DOHH2 (cell line): ENCODE measurements around the gene CAMTA1.

ENCODE experiments used
- H3F3A ChIP-seq: fragments of 200-600 bp; sonication (generic), shearing (Covaris generic); 2 replicates; pipeline ENCODE4 v1.6.0; 2016; ENCODE audit warnings: antibody characterized with exemption, mild to moderate bottlenecking; ENCODE audit not compliant: control insufficient read depth, insufficient read depth
- H3K27ac ChIP-seq: fragments of 200-600 bp; sonication (generic); 2 replicates; pipeline ENCODE4 v1.5.1; 2014; ENCODE audit warnings: low read depth, mild to moderate bottlenecking, low read length, moderate library complexity
- H3K27me3 ChIP-seq: fragments of 200-600 bp; sonication (generic); 2 replicates; pipeline ENCODE4 v1.6.1; 2014; ENCODE audit warnings: mild to moderate bottlenecking, low read length, mixed read lengths; ENCODE audit not compliant: control insufficient read depth
- H3K36me3 ChIP-seq: fragments of 200-600 bp; sonication (generic); 2 replicates; pipeline ENCODE4 v1.6.1; 2014; ENCODE audit warnings: mild to moderate bottlenecking, low read length, moderate library complexity, mixed read lengths; ENCODE audit not compliant: control insufficient read depth
- H3K4me1 ChIP-seq: fragments of 200-600 bp; sonication (generic); 2 replicates; pipeline ENCODE4 v1.6.1; 2014; ENCODE audit warnings: mild to moderate bottlenecking, low read length, mixed read lengths; ENCODE audit not compliant: control insufficient read depth
- H3K4me2 ChIP-seq: fragments of 200-600 bp; sonication (generic); 2 replicates; pipeline ENCODE4 v1.6.0; 2014; ENCODE audit warnings: mild to moderate bottlenecking, low read length, moderate library complexity
- H3K4me3 ChIP-seq: fragments of 200-600 bp; sonication (generic); 2 replicates; pipeline ENCODE4 v1.5.1; 2014; ENCODE audit warnings: mild to moderate bottlenecking, low read length, mixed read lengths
- H3K79me2 ChIP-seq: fragments of 200-600 bp; sonication (generic); 2 replicates; pipeline ENCODE4 v1.6.1; 2014; ENCODE audit warnings: mild to moderate bottlenecking, low read length, mixed read lengths; ENCODE audit not compliant: control insufficient read depth
- H3K9me2 ChIP-seq: fragments of 200-600 bp; sonication (generic); replicated peaks from 2 replicates; pipeline ENCODE4 v1.6.1; 2014; ENCODE audit warnings: mild to moderate bottlenecking, low read length, mixed read lengths; ENCODE audit not compliant: control insufficient read depth
- H3K9me3 ChIP-seq: fragments of 200-600 bp; sonication (generic); 2 replicates; pipeline ENCODE4 v1.6.1; 2014; ENCODE audit warnings: antibody characterized with exemption, low read length, mixed read lengths; ENCODE audit not compliant: control insufficient read depth, insufficient read depth
- H4K20me1 ChIP-seq: fragments of 200-600 bp; sonication (generic); 2 replicates; pipeline ENCODE4 v1.6.0; 2014; ENCODE audit warnings: low read depth, mild to moderate bottlenecking, antibody characterized with exemption, low read length, moderate library complexity; ENCODE audit not compliant: control insufficient read depth, insufficient read depth
- CTCF ChIP-seq: fragments of 200-600 bp; sonication (generic); IDR thresholded peaks from one replicate; pipeline ENCODE4 v1.5.1; 2014; ENCODE audit warnings: antibody characterized with exemption, mild to moderate bottlenecking, low read depth, low read length; ENCODE audit not compliant: poor library complexity, severe bottlenecking
- EZH2phosphoT487 ChIP-seq: fragments of 200-600 bp; sonication (generic); IDR thresholded peaks from 2 replicates; pipeline ENCODE4 v1.6.1; 2017; ENCODE audit warnings: borderline replicate concordance, mild to moderate bottlenecking, antibody characterized with exemption, low read length, moderate library complexity, mixed read lengths

Gene CAMTA1

GRCh38 chr1:7540816-7541215 is 755.6 kb downstream of the CAMTA1 start:
- Histone ChIP-seq H3K4me1 (no peaks in the 10 kb centered on the region), H3K36me3 (no peaks in the 10 kb centered on the region), H3K9me2 (no peaks in the 10 kb centered on the region), H3K27me3 (no peaks in the 10 kb centered on the region), H3K27ac (no peak overlapping the region), H3F3A (no peaks in the 10 kb centered on the region), H3K9me3 (no peaks in the 10 kb centered on the region), H3K4me3 (no peak overlapping the region), H3K4me2 (no peak overlapping the region), H4K20me1 (no peaks in the 10 kb centered on the region), H3K79me2 (no peaks in the 10 kb centered on the region)
- no peak for TF ChIP-seq CTCF
- TF ChIP-seq EZH2phosphoT487, result no peak

- Histone ChIP-seq H3K9me2 (no peaks in the 10 kb centered on the region), H3K9me3 (no peaks in the 10 kb centered on the region), H3K79me2 (no peaks in the 10 kb centered on the region), H3K27ac (no peak overlapping the region), H3K4me3 (no peak overlapping the region), H3K36me3 (no peaks in the 10 kb centered on the region), H4K20me1 (no peaks in the 10 kb centered on the region), H3K4me1 (no peaks in the 10 kb centered on the region), H3F3A (no peaks in the 10 kb centered on the region), H3K27me3 (no peaks in the 10 kb centered on the region), H3K4me2 (no peak overlapping the region)
- TF ChIP-seq CTCF, result no peak
These were observed 756.4 kb downstream of the CAMTA1 start for GRCh38 chr1:7541629-7542028.

- no peaks in the 10 kb centered on the region for H3F3A ChIP-seq
- no peaks in the 10 kb centered on the region for H3K4me1 ChIP-seq
- H3K9me2 ChIP-seq, result no peaks in the 10 kb centered on the region
- no peaks in the 10 kb centered on the region for H3K9me3 ChIP-seq
- no peaks in the 10 kb centered on the region for H4K20me1 ChIP-seq
- TF ChIP-seq CTCF, result no peak
- TF ChIP-seq EZH2phosphoT487, result no peak
- no peaks in the 10 kb centered on the region for H3K27me3 ChIP-seq
- no peak overlapping the region for H3K4me2 ChIP-seq
- no peaks in the 10 kb centered on the region for H3K79me2 ChIP-seq
- H3K4me3 ChIP-seq, result no peak overlapping the region
- no peak overlapping the region for H3K27ac ChIP-seq
- H3K36me3 ChIP-seq, result no peaks in the 10 kb centered on the region
These were observed 758.5 kb downstream of the CAMTA1 start for GRCh38 chr1:7543718-7544090.
